GM23338 (cell line): Measurements from ENCODE around the gene CTSF. TPM values are rescaled to one million over a fixed set of nuclear protein-coding genes. Genes with fewer than 3 reads are reported as not detected.

ENCODE experiments used
- ATAC-seq: fragments of 200-7000 bp; cut with Tn5 transposase; 3 replicates; pipeline ENCODE4 v1.9.1; 2020
- DNase-seq: peaks from one replicate; pipeline ENCODE4 v3.0.0-alpha.2; 2015; ENCODE audit warnings: low spot score
- H2AFZ ChIP-seq: fragments of 200-600 bp; sonication (generic); 2 replicates; pipeline ENCODE4 v1.8.0; 2016; ENCODE audit warnings: antibody characterized with exemption, mild to moderate bottlenecking, moderate library complexity
- H3F3A ChIP-seq: fragments of 200-600 bp; sonication (generic); replicated peaks from 2 replicates; pipeline ENCODE4 v1.8.0; 2017; ENCODE audit warnings: antibody characterized with exemption, mixed run types, low read depth
- H3K27ac ChIP-seq: fragments of 200-600 bp; sonication (generic); 2 replicates; pipeline ENCODE4 v1.6.1; 2016; ENCODE audit warnings: low read depth
- H3K27me3 ChIP-seq: fragments of 200-600 bp; sonication (generic); 2 replicates; pipeline ENCODE4 v1.8.0; 2016; ENCODE audit warnings: mild to moderate bottlenecking, mixed run types, moderate library complexity; ENCODE audit not compliant: insufficient read depth
- H3K36me3 ChIP-seq: fragments of 200-600 bp; sonication (generic); 2 replicates; pipeline ENCODE4 v1.8.0; 2016; ENCODE audit warnings: mild to moderate bottlenecking; ENCODE audit not compliant: insufficient read depth
- H3K4me1 ChIP-seq: fragments of 200-600 bp; sonication (generic); 2 replicates; pipeline ENCODE4 v1.8.0; 2016; ENCODE audit warnings: mild to moderate bottlenecking, moderate library complexity; ENCODE audit not compliant: insufficient read depth
- H3K4me2 ChIP-seq: fragments of 200-600 bp; sonication (generic); 2 replicates; pipeline ENCODE4 v1.7.1; 2017; ENCODE audit warnings: mixed run types
- H3K4me3 ChIP-seq: fragments of 200-600 bp; sonication (generic); 2 replicates; pipeline ENCODE4 v1.6.1; 2016; ENCODE audit warnings: mixed run types
- H3K79me2 ChIP-seq: fragments of 200-600 bp; sonication (generic); replicated peaks from 2 replicates; pipeline ENCODE4 v1.8.0; 2017; ENCODE audit warnings: mild to moderate bottlenecking; ENCODE audit not compliant: insufficient read depth
- H3K9me2 ChIP-seq: fragments of 200-600 bp; sonication (generic); 2 replicates; pipeline ENCODE4 v1.8.0; 2017; ENCODE audit not compliant: insufficient read depth
- H4K20me1 ChIP-seq: fragments of 200-600 bp; sonication (generic); replicated peaks from 2 replicates; pipeline ENCODE4 v1.8.0; 2017; ENCODE audit warnings: mild to moderate bottlenecking; ENCODE audit not compliant: insufficient read depth
- H3K27ac Mint-ChIP-seq: 2 replicates; pipeline ENCODE4 v1.8.0; 2020; ENCODE audit warnings: inconsistent platforms, mild to moderate bottlenecking, moderate library complexity, mixed read lengths
- H3K27me3 Mint-ChIP-seq: 3 replicates; pipeline ENCODE4 v1.8.0; 2022; ENCODE audit warnings: low read depth, mild to moderate bottlenecking, moderate library complexity, mixed read lengths, inconsistent platforms; ENCODE audit not compliant: insufficient read depth, poor library complexity
- H3K36me3 Mint-ChIP-seq: 3 replicates; pipeline ENCODE4 v1.8.0; 2021; ENCODE audit warnings: low read depth, mild to moderate bottlenecking, inconsistent platforms, moderate library complexity, mixed read lengths
- H3K4me1 Mint-ChIP-seq: 3 replicates; pipeline ENCODE4 v1.8.0; 2020; ENCODE audit warnings: mild to moderate bottlenecking, inconsistent platforms, mixed read lengths
- H3K4me3 Mint-ChIP-seq: 3 replicates; pipeline ENCODE4 v1.8.0; 2021; ENCODE audit warnings: moderate library complexity, mild to moderate bottlenecking, inconsistent platforms, mixed read lengths
- H3K9me3 Mint-ChIP-seq: 3 replicates; pipeline ENCODE4 v1.8.0; 2020; ENCODE audit warnings: moderate library complexity, mild to moderate bottlenecking, inconsistent platforms, mixed read lengths
- CREB1 ChIP-seq: fragments of 250-450 bp; sonication (Bioruptor Pico); IDR thresholded peaks from 2 replicates; pipeline ENCODE4 v1.5.0; 2020; ENCODE audit warnings: low read depth, mild to moderate bottlenecking, moderate library complexity
- EZH2 ChIP-seq: fragments of 200-600 bp; sonication (generic); IDR thresholded peaks from one replicate; pipeline ENCODE4 v1.8.0; 2017; ENCODE audit warnings: antibody characterized with exemption, mild to moderate bottlenecking, low read depth; ENCODE audit not compliant: unreplicated experiment
- EZH2phosphoT487 ChIP-seq: fragments of 200-600 bp; sonication (generic); IDR thresholded peaks from one replicate; pipeline ENCODE4 v1.8.1; 2018; ENCODE audit warnings: antibody characterized with exemption; ENCODE audit not compliant: unreplicated experiment
- JUNB ChIP-seq: IDR thresholded peaks from one replicate; pipeline ENCODE4 v1.6.1; 2016; ENCODE audit warnings: antibody characterized with exemption; ENCODE audit not compliant: unreplicated experiment
- NANOG ChIP-seq: IDR thresholded peaks from 2 replicates; pipeline ENCODE4 v1.6.1; 2016; ENCODE audit warnings: antibody characterized with exemption, borderline replicate concordance
- POLR2AphosphoS5 ChIP-seq: IDR thresholded peaks from 2 replicates; pipeline ENCODE4 v1.6.1; 2016; ENCODE audit warnings: antibody characterized with exemption, low read depth
- STAT1 ChIP-seq: IDR thresholded peaks from one replicate; pipeline ENCODE4 v1.6.1; 2016; ENCODE audit warnings: antibody characterized with exemption; ENCODE audit not compliant: unreplicated experiment
- ZNF114 ChIP-seq: fragments of 250-450 bp; sonication (Bioruptor Pico); IDR thresholded peaks from 2 replicates; pipeline ENCODE4 v1.5.0; 2020; ENCODE audit warnings: mild to moderate bottlenecking, moderate library complexity
- polyA plus RNA-seq: library from polyadenylated mRNA; unstranded; fragments of >200 nt; fragmentation: Nextera tagmentation; extraction: Ambion mirVana; gene quantifications from 2 replicates; pipeline ENCODE4 v1.2.1, GENCODE V29; 2016
- total RNA-seq: library from RNA; depleted of rRNA; stranded (reverse); fragments of >200 nt; shearing (Covaris generic); gene quantifications from 2 replicates; pipeline ENCODE4 v1.2.3, GENCODE V29; 2014
- TF ChIP-seq, protein P1 (sequence below), 2 experiments: fragments of 200-600 bp in 1 of 2; sonication (generic) in 1 of 2; conservative IDR thresholded peaks; 2 replicates each; pipeline versions ENCODE4 v1.5.1 to v1.6.1; 2016 to 2017; ENCODE audit warnings: antibody characterized with exemption in 2 of 2, low read depth in 2 of 2, mild to moderate bottlenecking in 2 of 2, moderate library complexity in 1 of 2
- TF ChIP-seq, protein P2 (sequence below): IDR thresholded peaks from one replicate; pipeline ENCODE4 v1.6.1; 2018; ENCODE audit warnings: antibody characterized with exemption; ENCODE audit not compliant: unreplicated experiment

Gene CTSF
- total and polyA plus RNA-seq, 2 experiments from 2014 or later, result 20.4 to 51.1 TPM

DNA sequence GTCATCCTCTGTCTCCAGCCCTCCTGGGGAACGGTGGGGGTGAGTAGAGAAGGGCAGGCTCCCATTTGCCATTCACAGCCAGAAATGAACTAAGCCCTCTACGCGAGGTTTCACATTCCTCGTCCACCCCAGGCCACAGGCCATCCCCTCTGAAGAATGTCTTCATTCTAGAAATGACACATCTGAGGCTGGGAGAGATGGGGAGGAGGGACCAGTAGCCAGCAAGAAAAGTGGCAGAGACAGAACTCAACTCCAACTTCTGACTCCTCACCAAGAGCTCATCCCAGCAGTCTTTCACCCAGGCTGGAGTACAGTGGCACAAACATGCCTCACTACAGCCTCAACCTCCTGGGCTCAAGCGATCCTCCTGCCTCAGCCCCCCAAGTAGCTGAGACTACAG is 3.4 kb downstream of the CTSF start (continued):
- no peak for TF ChIP-seq POLR2AphosphoS5

DNA sequence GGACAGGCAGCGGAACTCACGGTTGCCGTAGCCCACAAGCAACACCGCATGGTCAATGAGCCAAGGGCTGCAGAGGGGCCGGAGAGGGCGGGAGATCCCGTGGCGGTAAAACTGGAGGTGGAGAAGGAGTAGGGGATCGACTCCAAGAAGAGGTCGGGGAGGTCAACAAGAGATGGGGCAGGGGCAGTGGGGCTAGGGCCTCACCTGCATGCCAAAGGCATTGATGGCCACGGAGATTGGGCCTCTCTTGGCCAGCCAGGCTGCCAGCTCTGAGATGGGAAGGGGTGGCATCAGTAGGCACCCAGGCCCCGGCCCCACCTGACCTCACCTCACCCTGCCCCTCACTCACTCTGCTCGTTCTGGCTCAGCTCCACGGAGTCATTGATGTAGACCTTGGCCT is 3.9 kb downstream of the CTSF start:
- Histone ChIP-seq H3K27ac (no peak overlapping the region), H3K4me1 (peaks cover 4% of the 10 kb centered on the region), H4K20me1 (no peaks in the 10 kb centered on the region), H3K36me3 (no peaks in the 10 kb centered on the region), H3K9me2 (no peaks in the 10 kb centered on the region), H2AFZ (no peak overlapping the region), H3K79me2 (no peaks in the 10 kb centered on the region), H3K27me3 (peaks cover 6% of the 10 kb centered on the region; the same call in 1 of the 2 replicates), H3K4me3 (no peak overlapping the region), H3F3A (peaks cover 6% of the 10 kb centered on the region; the same call in 1 of the 2 replicates), H3K4me2 (no peak overlapping the region)
- peaks cover 8% of the 10 kb centered on the region; the same call in 2 of the 3 replicates for H3K36me3 Mint-ChIP-seq
- no peak overlapping the region for H3K27ac Mint-ChIP-seq
- no peak for TF ChIP-seq CREB1 (CRISPR knock-in tag)
- TF ChIP-seq ZNF114, result no peak
- TF ChIP-seq EZH2phosphoT487, result no peak
- TF ChIP-seq EZH2, result no peak
- no peak for TF ChIP-seq STAT1
- TF ChIP-seq POLR2AphosphoS5, result no peak
- H3K27me3 Mint-ChIP-seq, result peaks cover 20% of the 10 kb centered on the region
- DNase-seq (no peak), ATAC-seq (no peak)
- peaks cover 5% of the 10 kb centered on the region; the same call in 1 of the 3 replicates for H3K4me1 Mint-ChIP-seq
- peaks cover 6% of the 10 kb centered on the region; the same call in 2 of the 3 replicates for H3K9me3 Mint-ChIP-seq
- H3K4me3 Mint-ChIP-seq, result no peak overlapping the region

DNA sequence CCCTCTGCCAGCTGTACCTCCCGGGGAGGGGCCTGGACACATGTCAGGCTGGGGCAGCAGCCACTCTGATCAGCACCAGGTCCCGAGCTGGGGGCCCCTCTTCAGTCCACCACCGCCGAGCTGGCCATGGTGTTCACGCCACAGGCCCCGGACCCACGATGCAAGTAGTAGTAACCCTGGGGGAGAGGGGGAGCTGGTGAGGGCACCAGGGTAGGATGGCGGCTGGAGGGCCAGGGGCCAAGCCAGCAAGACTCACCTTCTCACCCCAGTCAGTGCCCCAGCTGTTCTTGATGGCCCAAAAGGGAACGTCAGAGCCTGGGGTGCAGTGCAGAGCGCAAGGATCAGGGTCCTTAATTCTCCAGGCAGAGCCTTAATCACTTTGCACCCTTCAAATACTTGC is 4.6 kb downstream of the CTSF start:
- H3K4me1 Mint-ChIP-seq, result peaks cover 3% of the 10 kb centered on the region; the same call in 2 of the 3 replicates
- H3K4me2 ChIP-seq, result no peak overlapping the region
- H3K9me3 Mint-ChIP-seq, result peaks cover 4% of the 10 kb centered on the region; the same call in 1 of the 3 replicates
- no peak overlapping the region for H3K4me3 ChIP-seq
- no peaks in the 10 kb centered on the region for H3K9me2 ChIP-seq
- no peaks in the 10 kb centered on the region for H3K79me2 ChIP-seq
- no peaks in the 10 kb centered on the region for H4K20me1 ChIP-seq
- H3K36me3 Mint-ChIP-seq, result peaks cover 10% of the 10 kb centered on the region
- H3K27me3 ChIP-seq, result peaks cover 6% of the 10 kb centered on the region; the same call in 1 of the 2 replicates
- 0 out of 2 replicates have a peak, but pooled peaks cover 1% of the 10 kb centered on the region for H3K4me1 ChIP-seq
- DNase-seq, result no peak
- no peak overlapping the region for H3K27ac ChIP-seq
- no peak overlapping the region for H2AFZ ChIP-seq
- H3K36me3 ChIP-seq, result no peaks in the 10 kb centered on the region
- H3K4me3 Mint-ChIP-seq, result no peak overlapping the region
- H3F3A ChIP-seq, result no peaks in the 10 kb centered on the region
- H3K27ac Mint-ChIP-seq, result no peak overlapping the region
- no peak for ATAC-seq
- H3K27me3 Mint-ChIP-seq, result peaks cover 17% of the 10 kb centered on the region
- TF ChIP-seq, protein P1, sequence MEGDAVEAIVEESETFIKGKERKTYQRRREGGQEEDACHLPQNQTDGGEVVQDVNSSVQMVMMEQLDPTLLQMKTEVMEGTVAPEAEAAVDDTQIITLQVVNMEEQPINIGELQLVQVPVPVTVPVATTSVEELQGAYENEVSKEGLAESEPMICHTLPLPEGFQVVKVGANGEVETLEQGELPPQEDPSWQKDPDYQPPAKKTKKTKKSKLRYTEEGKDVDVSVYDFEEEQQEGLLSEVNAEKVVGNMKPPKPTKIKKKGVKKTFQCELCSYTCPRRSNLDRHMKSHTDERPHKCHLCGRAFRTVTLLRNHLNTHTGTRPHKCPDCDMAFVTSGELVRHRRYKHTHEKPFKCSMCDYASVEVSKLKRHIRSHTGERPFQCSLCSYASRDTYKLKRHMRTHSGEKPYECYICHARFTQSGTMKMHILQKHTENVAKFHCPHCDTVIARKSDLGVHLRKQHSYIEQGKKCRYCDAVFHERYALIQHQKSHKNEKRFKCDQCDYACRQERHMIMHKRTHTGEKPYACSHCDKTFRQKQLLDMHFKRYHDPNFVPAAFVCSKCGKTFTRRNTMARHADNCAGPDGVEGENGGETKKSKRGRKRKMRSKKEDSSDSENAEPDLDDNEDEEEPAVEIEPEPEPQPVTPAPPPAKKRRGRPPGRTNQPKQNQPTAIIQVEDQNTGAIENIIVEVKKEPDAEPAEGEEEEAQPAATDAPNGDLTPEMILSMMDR (conservative IDR thresholded peaks at IDR 0.05; ENCODE audit: low read depth in 2 of 2), result no peak
- TF ChIP-seq POLR2AphosphoS5 (no peak), JUNB (no peak), EZH2 (no peak), NANOG (no peak), CREB1 (CRISPR knock-in tag) (no peak), ZNF114 (no peak)
- TF ChIP-seq, protein P2, sequence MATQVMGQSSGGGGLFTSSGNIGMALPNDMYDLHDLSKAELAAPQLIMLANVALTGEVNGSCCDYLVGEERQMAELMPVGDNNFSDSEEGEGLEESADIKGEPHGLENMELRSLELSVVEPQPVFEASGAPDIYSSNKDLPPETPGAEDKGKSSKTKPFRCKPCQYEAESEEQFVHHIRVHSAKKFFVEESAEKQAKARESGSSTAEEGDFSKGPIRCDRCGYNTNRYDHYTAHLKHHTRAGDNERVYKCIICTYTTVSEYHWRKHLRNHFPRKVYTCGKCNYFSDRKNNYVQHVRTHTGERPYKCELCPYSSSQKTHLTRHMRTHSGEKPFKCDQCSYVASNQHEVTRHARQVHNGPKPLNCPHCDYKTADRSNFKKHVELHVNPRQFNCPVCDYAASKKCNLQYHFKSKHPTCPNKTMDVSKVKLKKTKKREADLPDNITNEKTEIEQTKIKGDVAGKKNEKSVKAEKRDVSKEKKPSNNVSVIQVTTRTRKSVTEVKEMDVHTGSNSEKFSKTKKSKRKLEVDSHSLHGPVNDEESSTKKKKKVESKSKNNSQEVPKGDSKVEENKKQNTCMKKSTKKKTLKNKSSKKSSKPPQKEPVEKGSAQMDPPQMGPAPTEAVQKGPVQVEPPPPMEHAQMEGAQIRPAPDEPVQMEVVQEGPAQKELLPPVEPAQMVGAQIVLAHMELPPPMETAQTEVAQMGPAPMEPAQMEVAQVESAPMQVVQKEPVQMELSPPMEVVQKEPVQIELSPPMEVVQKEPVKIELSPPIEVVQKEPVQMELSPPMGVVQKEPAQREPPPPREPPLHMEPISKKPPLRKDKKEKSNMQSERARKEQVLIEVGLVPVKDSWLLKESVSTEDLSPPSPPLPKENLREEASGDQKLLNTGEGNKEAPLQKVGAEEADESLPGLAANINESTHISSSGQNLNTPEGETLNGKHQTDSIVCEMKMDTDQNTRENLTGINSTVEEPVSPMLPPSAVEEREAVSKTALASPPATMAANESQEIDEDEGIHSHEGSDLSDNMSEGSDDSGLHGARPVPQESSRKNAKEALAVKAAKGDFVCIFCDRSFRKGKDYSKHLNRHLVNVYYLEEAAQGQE, result no peak
